Psoas muscle (tissue), 8 donors: ENCODE results near the gene ZDHHC7. TPM values are rescaled to one million over a fixed set of nuclear protein-coding genes. Genes with fewer than 3 reads are reported as not detected.
"Not testable (repeated sequence)": the region's sequence is repeated elsewhere in the genome, so short reads cannot be mapped to it uniquely, and the experiment has no call there.

Source experiments
- ATAC-seq, 4 donors: fragments of 200-7000 bp; cut with Tn5 transposase; one replicate each; pipeline ENCODE4 v1.9.1; 2020; ENCODE audit warnings: moderate library complexity in 3 of 4, mild to moderate bottlenecking in 2 of 4
- DNase-seq, 2 donors: peaks; one replicate each; pipeline ENCODE4 v3.0.0-alpha.2; 2020
- H3K27ac ChIP-seq: fragments of 200-600 bp; one replicate; pipeline ENCODE4 v1.8.0; 2022
- H3K27me3 ChIP-seq, 3 donors: fragments of 200-600 bp in 1 of 3; one replicate each; pipeline versions ENCODE4 v1.6.1 to v1.8.0; 2013 to 2022; ENCODE audit warnings: low read length in 2 of 3, mild to moderate bottlenecking in 2 of 3, moderate library complexity in 1 of 3; ENCODE audit not compliant: insufficient read depth in 3 of 3
- H3K36me3 ChIP-seq, 2 donors: fragments of 200-600 bp in 1 of 2; one replicate each; pipeline versions ENCODE4 v1.6.1 to v1.8.0; 2013 to 2022; ENCODE audit warnings: low read depth in 1 of 2, mild to moderate bottlenecking in 1 of 2, moderate library complexity in 1 of 2; ENCODE audit not compliant: insufficient read depth in 1 of 2
- H3K4me1 ChIP-seq: fragments of 200-600 bp; one replicate; pipeline ENCODE4 v1.8.0; 2022
- H3K4me3 ChIP-seq: fragments of 200-600 bp; one replicate; pipeline ENCODE4 v1.8.0; 2022; ENCODE audit warnings: mild to moderate bottlenecking
- H3K9me3 ChIP-seq: fragments of 200-600 bp; one replicate; pipeline ENCODE4 v1.8.0; 2022
- WGBS, 3 donors: extraction: QIAGEN DNeasy Blood & Tissue Kit; methylation state at CpG; one replicate each; pipeline versions ENCODE4 v1.1.6 to v1.1.7; 2013; 5-methylcytosine and 5-hydroxymethylcytosine counted together
- intact Hi-C, 2 donors: fragments of 100-400 bp; cut with DNase I; formaldehyde crosslinking; loops; one replicate each; pipeline versions ENCODE4 v1.11.0 to v1.14.2; 2022
- polyA plus RNA-seq, 3 donors: library from polyadenylated mRNA; stranded (reverse); fragments of 200-250 nt; gene quantifications; one replicate each; pipeline ENCODE4 v1.2.3, GENCODE V29; 2013
- total RNA-seq, 4 donors: library from RNA; stranded (reverse); fragmentation: NEBNext Ultra II Directional in 2 of 4; extraction: Animal tissue kit (Norgen Biotek cat#: 25700) in 2 of 4; gene quantifications; one replicate each; pipeline versions ENCODE4 v1.2.1 to v1.2.4, GENCODE V29; 2021 to 2023
- TF ChIP-seq, protein P1 (sequence below): fragments of 200-600 bp; IDR thresholded peaks from one replicate; pipeline ENCODE4 v1.8.0; 2022; ENCODE audit warnings: antibody characterized with exemption
- donor health status: healthy with polysubstance abuse.
- donor health status: DM: no; HTN: no; CAD: no; lungs with moderate emphysema.
- donor health status: Bipolar disorder and iron deficiency.
- donor health status: healthy.
- donor health status: DM: yes; HTN: yes; CAD: no.
- donor health status: DM: no; HTN: no; CAD: no.
- donor health status: DM: no; HTN: no; CAD: no.
- donor health status: DM: yes; HTN: yes; CAD: no.

ZDHHC7 gene
- total and polyA plus RNA-seq, 7 donors = 19.7 to 96.0 (median 38.0) TPM

DNA sequence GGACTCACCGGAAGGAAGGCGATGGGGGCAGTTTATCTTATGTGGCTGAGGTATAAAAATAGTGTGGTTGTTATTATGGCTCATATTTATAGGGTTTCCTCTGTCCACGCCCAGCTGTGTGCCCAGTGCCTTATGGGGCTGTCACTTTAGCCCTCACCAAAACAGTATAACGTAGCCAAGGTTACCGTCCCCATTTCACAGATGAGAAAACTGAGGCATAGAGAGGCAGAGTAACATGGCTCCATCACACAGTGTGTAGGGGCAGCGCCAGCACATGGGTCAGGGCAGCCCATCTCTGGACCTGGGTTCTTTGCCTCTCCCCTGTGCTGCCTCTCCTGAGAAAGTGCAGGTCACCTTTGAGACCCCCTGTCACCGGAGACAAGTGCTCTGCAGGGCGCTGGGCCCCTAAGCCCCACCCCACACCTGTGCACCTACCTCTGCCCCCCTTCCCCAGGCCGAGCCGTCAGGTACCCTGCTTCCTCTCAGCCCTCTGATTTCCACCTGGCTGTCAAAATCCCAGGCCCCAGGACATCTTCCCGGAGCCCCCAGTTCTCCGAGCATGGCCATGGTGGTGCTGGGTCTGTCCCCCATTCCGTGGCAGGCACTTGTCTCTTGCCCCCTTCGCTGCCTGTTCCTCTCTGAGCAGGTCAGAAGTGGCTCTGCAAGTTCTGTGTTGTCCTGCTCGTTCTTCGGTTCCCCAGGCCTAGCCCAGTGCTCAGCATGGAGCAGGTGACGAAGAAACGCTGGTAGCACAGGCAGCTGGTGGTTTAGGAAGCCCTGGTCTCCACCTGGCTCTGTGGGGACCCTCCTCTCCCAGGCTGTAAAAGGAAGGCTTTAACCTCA lies 23.5 kb upstream of the ZDHHC7 start:
- 89 to 91% (median 91%) methylated on average over 18 of the region's 18 CpGs for WGBS, 3 donors
- intact Hi-C loops = loop anchor here in 1 of 2 donors (5.0 kb wide), 1 partner anchor 42 kb away; no protein-coding TSS in a partner anchor
- Histone ChIP-seq H3K4me1 (no peaks in the 10 kb centered on the region), H3K9me3 (no peaks in the 10 kb centered on the region), H3K27me3 (no peaks in the 10 kb centered on the region), H3K36me3 (peaks cover 0 to 5% of the 10 kb centered on the region in 2 donors), H3K27ac (no peak overlapping the region), H3K4me3 (no peak overlapping the region)
- DNase-seq = peak in 1 of 2 donors; percentile 36
- ATAC-seq = no peak
- TF ChIP-seq, protein P1, sequence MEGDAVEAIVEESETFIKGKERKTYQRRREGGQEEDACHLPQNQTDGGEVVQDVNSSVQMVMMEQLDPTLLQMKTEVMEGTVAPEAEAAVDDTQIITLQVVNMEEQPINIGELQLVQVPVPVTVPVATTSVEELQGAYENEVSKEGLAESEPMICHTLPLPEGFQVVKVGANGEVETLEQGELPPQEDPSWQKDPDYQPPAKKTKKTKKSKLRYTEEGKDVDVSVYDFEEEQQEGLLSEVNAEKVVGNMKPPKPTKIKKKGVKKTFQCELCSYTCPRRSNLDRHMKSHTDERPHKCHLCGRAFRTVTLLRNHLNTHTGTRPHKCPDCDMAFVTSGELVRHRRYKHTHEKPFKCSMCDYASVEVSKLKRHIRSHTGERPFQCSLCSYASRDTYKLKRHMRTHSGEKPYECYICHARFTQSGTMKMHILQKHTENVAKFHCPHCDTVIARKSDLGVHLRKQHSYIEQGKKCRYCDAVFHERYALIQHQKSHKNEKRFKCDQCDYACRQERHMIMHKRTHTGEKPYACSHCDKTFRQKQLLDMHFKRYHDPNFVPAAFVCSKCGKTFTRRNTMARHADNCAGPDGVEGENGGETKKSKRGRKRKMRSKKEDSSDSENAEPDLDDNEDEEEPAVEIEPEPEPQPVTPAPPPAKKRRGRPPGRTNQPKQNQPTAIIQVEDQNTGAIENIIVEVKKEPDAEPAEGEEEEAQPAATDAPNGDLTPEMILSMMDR = no peak

DNA sequence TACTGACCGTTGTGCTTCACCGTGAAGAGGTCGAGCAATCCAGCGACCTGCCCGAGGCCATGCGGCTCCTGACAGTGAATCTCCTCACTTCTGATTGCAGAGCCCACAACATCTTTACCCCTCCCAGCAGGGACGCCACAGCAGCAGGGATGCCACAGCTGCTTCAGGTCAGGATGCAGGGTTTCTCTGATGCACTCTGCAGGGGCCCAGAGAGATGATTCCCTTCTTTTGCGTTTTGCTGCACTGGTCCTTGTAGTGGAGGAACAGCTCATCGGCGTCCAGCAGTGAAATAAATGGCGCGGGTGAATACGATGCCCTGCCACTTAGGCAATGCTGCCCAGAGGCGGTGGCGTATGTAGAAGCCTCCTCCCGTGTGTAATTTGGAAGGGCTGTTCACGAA lies 21.8 kb upstream of the ZDHHC7 start:
- intact Hi-C loops = loop anchor here in 1 of 2 donors (5.0 kb wide), 1 partner anchor 44 kb away; no protein-coding TSS in a partner anchor
- Histone ChIP-seq H3K4me1 (peaks cover 10% of the 10 kb centered on the region), H3K27ac (no peak overlapping the region), H3K4me3 (no peak overlapping the region), H3K36me3 (peaks cover 0 to 5% of the 10 kb centered on the region in 2 donors), H3K27me3 (no peaks in the 10 kb centered on the region), H3K9me3 (no peaks in the 10 kb centered on the region)
- TF ChIP-seq, protein P1 = no peak
- DNase-seq = peak in 1 of 2 donors; percentile 41
- 87 to 91% (median 87%) methylated on average over 17 of the region's 17 CpGs for WGBS, 3 donors
- ATAC-seq = no peak

DNA sequence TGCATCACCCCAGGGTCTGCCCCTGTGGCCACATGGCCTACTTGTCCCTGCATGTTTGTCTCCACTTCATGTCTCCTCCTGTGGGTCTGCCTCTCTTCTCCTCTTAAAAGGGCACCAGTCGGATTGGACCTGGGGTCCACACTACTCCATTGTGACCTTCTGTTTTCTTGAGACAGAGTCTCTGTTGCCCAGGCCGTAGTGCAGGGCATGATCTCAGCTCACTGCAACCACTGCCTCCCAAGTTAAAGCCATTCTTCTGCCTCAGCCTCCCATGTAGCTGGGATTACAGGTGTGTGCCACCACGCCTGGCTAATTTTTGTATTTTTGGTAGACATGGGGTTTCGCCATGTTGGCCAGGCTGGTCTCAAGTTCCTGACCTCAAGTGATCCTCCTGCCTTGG lies 20.9 kb upstream of the ZDHHC7 start:
- H3K9me3 ChIP-seq, H3K27ac ChIP-seq, H3K4me3 ChIP-seq, H3K36me3 ChIP-seq, H3K27me3 ChIP-seq, ATAC-seq: not testable (repeated sequence)
- intact Hi-C loops = loop anchor here in 1 of 2 donors (5.0 kb wide), 1 partner anchor 45 kb away; no protein-coding TSS in a partner anchor
- H3K4me1 ChIP-seq = peaks cover 12% of the 10 kb centered on the region
- 97 to 98% (median 98%) methylated on average over 4 of the region's 4 CpGs for WGBS, 3 donors
- peak in 1 of 2 donors; percentile 15 for DNase-seq

DNA sequence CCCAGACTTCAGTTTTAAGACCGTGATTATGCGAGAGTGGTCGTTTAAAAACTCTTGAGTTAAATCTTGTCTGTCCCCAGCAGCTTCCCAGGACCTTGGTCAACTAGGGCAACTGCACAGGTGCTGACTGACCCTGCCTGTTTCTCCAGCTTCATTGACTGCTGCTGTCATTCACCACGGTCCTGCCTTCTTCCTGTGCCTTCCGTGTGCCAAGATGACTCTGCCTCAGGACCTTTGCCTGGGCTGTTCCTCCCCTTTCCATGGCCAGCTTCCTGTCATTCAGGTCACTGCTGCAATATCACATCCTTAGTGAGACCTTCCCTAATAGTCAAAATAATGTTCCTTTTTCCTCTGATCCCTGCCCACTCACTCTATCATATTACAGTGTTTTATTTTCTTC lies 20.1 kb upstream of the ZDHHC7 start:
- DNase-seq = no peak
- no peaks in the 10 kb centered on the region for H3K9me3 ChIP-seq
- TF ChIP-seq, protein P1 = no peak
- intact Hi-C loops = loop anchor here in 1 of 2 donors (5.0 kb wide), 1 partner anchor 46 kb away; no protein-coding TSS in a partner anchor
- no peak for ATAC-seq
- no peaks in the 10 kb centered on the region for H3K27me3 ChIP-seq
- H3K4me3 ChIP-seq = no peak overlapping the region
- no peak overlapping the region for H3K27ac ChIP-seq
- H3K36me3 ChIP-seq = peaks cover 0 to 5% of the 10 kb centered on the region in 2 donors
- 64 to 85% (median 78%) methylated on average over 4 to 5 of the region's 5 CpGs for WGBS, 3 donors
- peaks cover 16% of the 10 kb centered on the region for H3K4me1 ChIP-seq

DNA sequence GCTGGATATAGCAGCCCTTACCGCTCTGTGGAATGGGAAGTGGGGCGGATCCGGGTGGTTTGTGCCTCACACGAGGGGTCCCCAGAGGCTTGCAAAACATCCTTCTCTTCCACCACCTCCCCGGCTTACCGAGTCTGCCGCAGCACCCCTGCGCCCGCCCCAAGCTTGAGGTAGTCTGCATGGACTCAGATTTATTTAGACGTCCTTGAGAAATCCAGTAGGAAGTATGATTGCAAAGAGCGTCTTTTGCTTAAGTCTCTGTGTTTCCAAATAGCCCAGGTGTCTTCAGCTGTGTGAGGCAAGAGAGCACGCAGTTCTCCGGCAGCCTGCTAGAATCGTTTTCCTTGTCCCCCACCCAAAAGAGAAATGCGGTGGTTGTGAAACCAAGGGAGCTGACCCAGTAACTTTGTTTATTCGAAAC lies 18.7 kb upstream of the ZDHHC7 start:
- intact Hi-C loops = loop anchor here (5.0 kb wide), 2 partner anchors 42 to 47 kb away; no protein-coding TSS in a partner anchor
- WGBS, 3 donors = 72 to 76% (median 73%) methylated on average over 16 of the region's 16 CpGs
- ATAC-seq = no peak
- Histone ChIP-seq H3K4me1 (peaks cover 22% of the 10 kb centered on the region), H3K9me3 (no peaks in the 10 kb centered on the region), H3K27me3 (no peaks in the 10 kb centered on the region), H3K36me3 (peaks cover 0 to 5% of the 10 kb centered on the region in 2 donors), H3K27ac (no peak overlapping the region), H3K4me3 (no peak overlapping the region)
- DNase-seq = no peak
- TF ChIP-seq, protein P1 = no peak
